Epithelial cell of proximal tubule (primary cell): Measurements from ENCODE around the gene ITM2C. TPM values are rescaled to one million over a fixed set of nuclear protein-coding genes. Genes with fewer than 3 reads are reported as not detected.

ENCODE experiments used
- DNase-seq: peaks from one replicate; pipeline ENCODE4 v3.0.0-alpha.2; 2011; ENCODE audit warnings: low read depth
- H3K4me3 ChIP-seq: 2 replicates; pipeline ENCODE4 v1.5.1; 2011; ENCODE audit warnings: low read depth, mild to moderate bottlenecking, low read length
- CTCF ChIP-seq: conservative IDR thresholded peaks from 2 replicates; pipeline ENCODE4 v1.5.1; 2012; ENCODE audit warnings: low read depth, mild to moderate bottlenecking, low read length
- total RNA-seq: library from RNA; depleted of rRNA; stranded (reverse); fragments of >200 nt; gene quantifications from 2 replicates; pipeline ENCODE4 v1.2.3, GENCODE V29; 2015

The ITM2C gene
- total RNA-seq, 1 donor from 2014 or later: 169 TPM

GRCh38 chr2:230914886-230915285 lies 50.1 kb downstream of the ITM2C start:
- no peak for DNase-seq
- TF ChIP-seq CTCF: no peak

GRCh38 chr2:230915319-230915718 lies 50.6 kb downstream of the ITM2C start:
- H3K4me3 ChIP-seq: no peak overlapping the region
- TF ChIP-seq CTCF: no peak
- no peak for DNase-seq

More at GRCh38 chr2:230914886-230915285, 50.1 kb downstream of the ITM2C start:
- no peak overlapping the region for H3K4me3 ChIP-seq

GRCh38 chr2:230916218-230916617 lies 51.5 kb downstream of the ITM2C start:
- no peak overlapping the region for H3K4me3 ChIP-seq
- DNase-seq: no peak
- TF ChIP-seq CTCF: no peak

GRCh38 chr2:230919240-230919639 lies 54.5 kb downstream of the ITM2C start:
- DNase-seq: no peak
- H3K4me3 ChIP-seq: no peak overlapping the region
- no peak for TF ChIP-seq CTCF

GRCh38 chr2:230919681-230920080 lies 54.9 kb downstream of the ITM2C start:
- no peak for DNase-seq
- no peak overlapping the region for H3K4me3 ChIP-seq
- no peak for TF ChIP-seq CTCF

- DNase-seq: no peak
- no peak overlapping the region for H3K4me3 ChIP-seq
- TF ChIP-seq CTCF: no peak
Observed at GRCh38 chr2:230920167-230920566, 55.4 kb downstream of the ITM2C start.

GRCh38 chr2:230921806-230922595 lies 57.3 kb downstream of the ITM2C start:
- TF ChIP-seq CTCF: no peak
- DNase-seq: no peak
- no peak overlapping the region for H3K4me3 ChIP-seq
